Right ventricle myocardium superior (tissue), 1 donor: Measurements from ENCODE around the gene ENTPD8. TPM values are rescaled to one million over a fixed set of nuclear protein-coding genes. Genes with fewer than 3 reads are reported as not detected.

ENCODE experiments used
- ATAC-seq: fragments of 200-7000 bp; cut with Tn5 transposase; one replicate; pipeline ENCODE4 v1.9.1; 2020; ENCODE audit warnings: mild to moderate bottlenecking; ENCODE audit not compliant: poor library complexity
- DNase-seq: peaks from one replicate; pipeline ENCODE4 v3.0.0-alpha.2; 2020
- intact Hi-C: fragments of 100-400 bp; cut with DNase I; formaldehyde crosslinking; loops from one replicate; pipeline ENCODE4 v1.11.2; 2022
- total RNA-seq: library from RNA; stranded (reverse); fragmentation: NEBNext Ultra II Directional; extraction: Animal tissue kit (Norgen Biotek cat#: 25700); gene quantifications from one replicate; pipeline ENCODE4 v1.2.1, GENCODE V29; 2021
- donor health status: DM: no; HTN: yes; CAD: no; lungs with severe emphysema.

Gene ENTPD8
- total RNA-seq, 1 donor from 2014 or later: not detected

DNA sequence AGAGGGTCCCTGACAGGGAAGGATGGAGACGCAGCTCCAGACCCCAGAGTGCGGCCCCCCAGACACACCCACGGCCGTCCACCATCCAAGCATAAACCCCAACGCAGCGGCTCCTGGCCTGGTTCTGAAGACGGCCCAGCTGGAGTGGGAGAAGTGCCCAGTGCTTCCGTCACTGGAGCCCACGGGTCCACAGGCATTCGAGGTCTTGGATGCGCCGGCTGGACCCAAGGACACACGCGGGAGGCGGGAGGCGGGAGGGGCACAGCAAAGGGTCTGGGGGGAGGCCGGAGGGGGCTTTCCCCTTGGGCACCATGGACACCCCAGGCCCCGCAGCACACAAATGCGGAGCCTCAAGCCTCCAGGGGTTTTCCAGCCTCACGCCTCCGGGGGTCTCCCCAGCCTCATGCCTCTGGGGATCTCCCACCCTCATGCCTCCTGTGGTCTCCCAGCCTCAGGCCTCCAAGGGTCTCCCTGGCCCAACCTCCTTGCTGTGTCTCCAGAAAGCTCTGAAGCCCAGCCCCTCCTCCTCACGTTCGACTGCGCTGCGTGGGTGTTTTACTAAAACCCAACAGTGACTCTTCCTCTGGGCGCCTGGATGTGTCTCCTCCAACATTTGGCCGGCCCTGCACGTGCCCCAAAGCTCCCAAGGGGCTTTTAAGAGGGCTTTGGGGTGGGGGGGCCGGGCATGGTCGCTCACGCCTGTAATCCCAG lies 33.4 kb downstream of the ENTPD8 start:
- DNase-seq (peak; percentile 81), ATAC-seq (peak; percentile 40)

DNA sequence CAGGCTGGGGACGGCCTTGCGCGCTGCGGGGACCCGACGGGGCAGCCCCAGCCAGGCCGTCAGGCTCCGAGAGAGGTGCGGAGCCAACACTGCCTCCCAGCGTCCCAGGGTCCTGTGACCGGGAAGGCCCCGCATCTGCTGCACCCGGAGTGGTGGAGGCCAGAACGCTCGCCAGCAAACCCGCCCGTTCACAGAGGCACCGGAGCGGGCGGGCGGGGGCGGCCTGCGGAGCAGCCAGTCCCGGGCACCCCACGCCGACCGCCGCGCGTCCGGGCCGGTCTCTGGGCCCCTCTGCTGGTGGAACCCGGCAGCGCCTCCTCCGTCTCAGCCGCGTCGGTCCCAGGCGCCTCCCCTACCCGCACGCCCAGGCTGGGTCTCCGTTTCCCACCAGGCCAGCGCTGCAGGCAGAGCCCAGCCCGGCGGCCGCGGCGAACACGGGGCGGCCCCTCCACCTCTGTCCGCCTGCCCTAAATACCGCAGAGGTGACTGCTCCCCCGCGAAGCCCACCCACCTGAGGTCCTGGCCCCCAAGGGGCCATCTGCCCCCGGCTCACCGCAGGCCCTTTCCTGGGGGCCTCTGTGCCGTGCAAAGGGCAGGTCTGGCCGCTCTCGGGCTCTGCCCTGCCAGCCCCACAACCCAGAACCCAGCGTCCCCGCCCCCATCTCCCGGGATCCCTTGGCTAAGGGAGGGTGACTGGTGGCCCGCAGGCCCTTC lies 34.1 kb downstream of the ENTPD8 start:
- peak; percentile 90 for ATAC-seq
- intact Hi-C loops: loop anchor here (5.0 kb wide), 1 partner anchor 110 kb away; no protein-coding TSS in a partner anchor
- peak; percentile 78 for DNase-seq

More for the DNA sequence above, 33.4 kb downstream of the ENTPD8 start:
- intact Hi-C loops: loop anchor here (5.0 kb wide), 1 partner anchor 110 kb away; no protein-coding TSS in a partner anchor

DNA sequence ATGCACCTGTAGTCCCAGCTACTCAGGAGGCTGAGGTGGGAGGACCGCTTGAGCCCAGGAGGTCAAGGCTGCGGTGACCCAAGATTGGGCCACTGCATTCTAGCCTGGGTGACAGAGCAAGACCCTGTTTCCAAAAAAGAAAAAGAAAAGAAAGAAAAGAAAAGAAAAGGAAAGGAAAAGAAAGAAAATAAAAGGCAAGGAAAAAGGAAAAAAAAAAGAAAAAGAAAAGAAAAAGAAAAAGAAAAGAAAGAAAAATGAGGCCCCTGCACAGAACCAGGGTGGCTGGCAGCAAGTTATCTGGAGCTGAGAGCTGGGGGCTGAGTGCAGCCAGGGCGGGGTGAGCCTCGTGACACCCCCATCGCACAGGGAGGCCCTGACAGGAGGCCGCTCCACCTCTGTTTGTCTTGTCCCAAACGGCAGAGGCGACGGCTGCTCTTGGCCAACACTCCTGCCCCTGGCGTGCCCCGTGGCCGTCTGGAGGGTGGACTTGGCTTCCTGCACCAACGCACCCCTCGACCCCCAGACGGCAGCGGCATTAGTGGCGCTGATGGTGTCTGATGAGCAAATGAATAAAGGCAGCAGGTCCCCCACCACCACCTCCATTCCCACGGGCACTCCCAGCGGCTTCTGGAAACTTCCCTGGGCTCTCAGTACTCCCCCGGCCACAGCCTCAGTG lies 34.9 kb downstream of the ENTPD8 start:
- peak; percentile 40 for DNase-seq
- intact Hi-C loops: loop anchor here (5.0 kb wide), 1 partner anchor 109 kb away; no protein-coding TSS in a partner anchor
- peak; percentile 3 for ATAC-seq

DNA sequence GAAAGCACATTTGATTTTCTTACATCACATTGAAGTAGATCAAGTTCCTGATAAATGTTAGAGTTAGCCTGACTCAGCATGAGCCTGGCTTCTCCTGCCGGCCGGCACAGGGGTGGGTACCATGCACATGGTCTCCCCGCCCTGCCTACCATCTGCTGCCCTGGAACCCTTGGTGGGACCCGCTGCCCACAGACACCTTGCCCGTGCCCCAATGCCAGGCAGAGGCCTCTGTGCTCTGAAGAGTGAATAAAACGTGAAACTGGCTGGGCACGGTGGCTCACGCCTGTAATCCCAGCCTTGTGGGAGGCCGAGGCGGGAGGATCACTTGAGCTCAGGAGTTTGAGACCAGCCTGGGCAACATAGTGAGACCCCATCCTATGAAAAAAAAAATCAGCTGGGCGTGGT lies 35.5 kb downstream of the ENTPD8 start:
- no peak for ATAC-seq
- DNase-seq: no peak
- intact Hi-C loops: loop anchor here (5.0 kb wide), 1 partner anchor 108 kb away; no protein-coding TSS in a partner anchor

DNA sequence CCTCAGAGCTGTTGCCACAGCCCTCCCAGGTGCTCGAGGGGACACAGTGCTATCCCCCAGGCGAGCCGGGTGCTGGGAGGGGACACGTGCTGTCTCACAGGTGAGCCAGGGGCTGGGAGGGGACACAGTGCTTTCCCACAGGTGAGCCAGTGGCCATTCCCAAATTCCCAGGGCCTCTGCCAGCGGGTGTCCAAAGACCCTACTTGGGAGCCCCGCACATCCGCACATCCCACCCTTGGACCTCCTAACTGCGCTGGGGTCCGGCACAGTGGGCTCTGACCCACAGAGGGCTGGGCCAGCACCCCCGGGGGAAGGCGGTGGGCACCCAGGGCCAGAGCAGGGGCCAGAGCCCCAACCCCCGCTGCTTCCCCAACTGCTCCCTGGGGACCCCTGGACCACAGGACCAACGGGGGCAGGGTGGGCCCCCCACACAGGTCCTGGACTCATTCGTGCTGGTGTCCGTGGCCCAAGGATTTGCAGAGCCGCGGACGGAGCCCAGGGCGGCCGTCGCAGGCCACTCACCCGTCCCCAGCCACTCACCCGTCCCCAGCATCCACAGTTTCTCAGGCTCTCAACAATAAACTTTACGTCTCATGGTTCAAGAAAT lies 36.1 kb downstream of the ENTPD8 start:
- intact Hi-C loops: loop anchor here (5.0 kb wide), 1 partner anchor 108 kb away; no protein-coding TSS in a partner anchor
- DNase-seq: no peak
- no peak for ATAC-seq

DNA sequence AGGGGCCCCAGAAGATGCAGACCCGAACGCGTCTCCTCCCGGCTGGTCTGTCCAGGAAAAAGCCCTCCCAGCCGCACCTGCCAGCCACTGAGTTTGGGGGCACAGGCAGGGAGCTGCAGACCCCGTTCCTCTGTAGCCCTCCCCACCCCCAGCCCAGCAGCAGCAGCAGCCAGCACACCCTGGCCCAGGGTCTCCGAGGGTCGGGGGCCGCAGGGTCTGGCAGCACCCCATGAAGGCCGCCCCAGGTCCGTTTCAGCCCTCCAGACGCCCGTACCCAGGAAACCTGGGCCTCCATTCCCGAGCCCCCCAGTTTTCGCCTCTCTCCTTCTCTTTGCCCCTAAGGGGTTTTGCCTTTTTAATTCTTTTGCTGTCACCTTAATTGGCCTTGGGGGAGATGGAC lies 37.9 kb downstream of the ENTPD8 start:
- intact Hi-C loops: no loop called here
- ATAC-seq (no peak), DNase-seq (no peak)

DNA sequence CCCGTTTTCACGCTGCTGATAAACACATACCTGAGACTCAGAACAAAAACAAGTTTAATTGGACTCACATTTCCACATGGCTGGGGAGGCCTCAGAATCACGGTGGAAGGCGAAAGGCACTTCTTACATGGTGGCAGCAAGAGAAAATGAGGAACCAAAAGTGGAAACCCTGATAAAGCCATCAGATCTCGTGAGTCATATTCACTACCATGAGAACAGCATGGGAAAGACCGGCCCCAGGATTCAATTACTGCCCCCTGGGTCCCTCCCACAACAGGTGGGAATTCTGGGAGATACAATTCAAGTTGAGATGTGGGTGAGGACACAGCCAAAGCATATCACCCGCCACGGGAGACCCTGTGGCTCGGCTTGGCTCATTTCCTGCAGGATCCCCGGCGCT lies 38.4 kb downstream of the ENTPD8 start:
- intact Hi-C loops: no loop called here
- no peak for DNase-seq

DNA sequence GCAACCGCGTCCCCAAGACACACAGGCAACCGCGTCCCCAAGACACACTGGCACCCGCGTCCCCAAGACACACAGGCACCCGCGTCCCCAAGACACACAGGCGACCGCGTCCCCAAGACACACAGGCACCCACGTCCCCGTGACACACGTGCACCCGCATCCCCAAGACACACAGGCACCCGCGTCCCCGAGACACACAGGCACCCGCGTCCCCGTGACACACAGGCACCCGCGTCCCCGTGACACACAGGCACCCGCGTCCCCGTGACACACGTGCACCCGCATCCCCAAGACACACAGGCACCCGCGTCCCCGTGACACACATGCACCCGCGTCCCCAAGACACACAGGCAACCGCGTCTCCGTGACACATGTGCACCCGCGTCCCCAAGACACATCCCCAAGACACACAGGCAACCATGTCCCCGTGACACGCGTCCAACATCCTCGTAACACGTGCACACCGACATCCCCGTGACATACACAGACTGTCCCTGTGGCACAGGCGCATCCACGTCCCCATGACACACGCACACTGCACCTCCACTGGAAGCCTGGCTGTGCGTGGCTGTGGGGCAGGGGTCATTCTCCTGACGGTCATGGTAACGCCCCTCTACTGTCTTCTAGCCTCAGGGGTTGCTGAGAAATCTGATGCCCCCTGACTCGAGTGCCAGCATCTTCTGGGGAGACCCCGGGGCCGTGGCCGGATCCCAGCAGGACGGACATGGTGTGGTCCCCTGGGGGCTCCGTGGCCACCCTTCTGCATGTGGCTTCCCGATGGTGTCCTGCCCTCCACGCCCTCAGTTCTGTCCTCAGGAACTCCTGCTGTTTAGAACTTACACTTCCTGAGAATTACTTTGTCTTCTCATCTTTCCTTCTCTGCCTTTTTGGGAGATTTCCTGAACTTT lies 42.3 kb downstream of the ENTPD8 start:
- intact Hi-C loops: no loop called here
- ATAC-seq (no peak), DNase-seq (peak; percentile 23)

More for the DNA sequence above, 38.4 kb downstream of the ENTPD8 start:
- no peak for ATAC-seq

DNA sequence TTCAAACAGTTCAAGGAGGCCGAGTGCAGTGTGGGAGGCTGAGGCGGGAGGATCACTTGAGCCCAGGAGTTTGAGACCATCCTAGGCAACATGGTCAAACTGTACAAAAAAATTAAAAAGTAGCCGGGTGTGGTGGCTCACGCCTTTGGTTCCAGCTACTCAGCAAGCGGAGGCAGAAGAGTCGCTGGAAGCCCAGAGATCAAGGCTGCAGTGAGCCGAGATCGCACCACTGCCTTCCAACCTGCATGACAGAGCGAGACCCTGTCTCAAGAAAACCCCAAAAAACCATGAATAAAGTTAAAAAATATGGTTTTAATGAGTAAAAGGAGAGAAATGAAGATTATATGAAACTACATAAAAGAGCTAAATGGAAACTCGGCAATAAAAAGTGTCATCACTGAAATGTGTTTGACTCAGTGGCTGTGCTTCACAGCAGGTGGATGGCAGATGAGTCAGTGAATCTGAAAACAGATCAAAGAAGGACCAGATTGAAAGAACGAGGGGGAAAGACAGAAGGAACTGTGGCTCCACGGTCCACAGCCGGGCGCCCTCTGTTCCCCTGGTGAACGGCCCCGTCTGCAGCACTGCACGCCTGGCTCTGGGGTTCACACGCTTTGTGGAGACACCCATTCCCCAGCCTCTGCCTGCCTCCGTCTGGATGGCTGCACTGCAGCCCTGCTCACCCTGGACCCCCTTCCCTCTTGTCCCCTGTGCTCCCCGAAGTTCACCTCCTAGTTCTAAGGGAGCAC lies 43.3 kb downstream of the ENTPD8 start:
- ATAC-seq (no peak), DNase-seq (peak; percentile 21)
- intact Hi-C loops: no loop called here

DNA sequence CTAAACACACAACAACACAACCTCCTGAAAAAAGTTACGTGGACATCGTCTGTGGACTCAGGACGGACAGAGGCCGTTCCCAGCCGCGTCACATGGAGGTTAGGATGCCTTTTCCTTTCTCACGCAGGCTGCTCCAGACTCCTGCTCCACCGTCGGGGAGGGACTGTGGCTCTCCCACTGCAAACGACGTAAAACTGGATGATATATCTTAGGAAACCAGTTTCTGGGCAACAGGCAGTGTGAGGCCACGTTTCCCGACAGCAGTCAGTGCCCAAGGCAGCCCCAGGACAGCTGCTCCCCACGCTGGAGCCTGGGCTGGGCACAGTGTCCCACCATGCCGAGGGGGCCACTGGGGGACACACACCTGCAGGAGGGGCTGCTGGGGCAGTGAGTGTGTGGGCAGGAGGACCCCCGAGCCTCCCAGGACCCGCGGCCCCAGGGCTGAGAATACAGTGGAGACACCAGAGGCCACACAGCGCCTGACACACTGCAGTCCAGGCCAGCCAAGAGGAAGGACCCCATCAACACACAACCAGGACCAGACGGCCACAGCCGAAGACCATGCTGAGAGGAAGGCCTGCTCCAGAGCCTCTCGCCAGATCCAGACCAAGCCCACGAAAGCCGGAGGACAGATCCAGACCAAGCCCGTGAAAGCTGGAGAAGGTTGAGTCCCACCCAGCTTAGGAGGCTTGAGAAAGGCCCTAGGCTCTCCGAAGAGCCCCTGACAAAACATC lies 44.4 kb downstream of the ENTPD8 start:
- DNase-seq (peak; percentile 8), ATAC-seq (no peak)
- intact Hi-C loops: no loop called here

DNA sequence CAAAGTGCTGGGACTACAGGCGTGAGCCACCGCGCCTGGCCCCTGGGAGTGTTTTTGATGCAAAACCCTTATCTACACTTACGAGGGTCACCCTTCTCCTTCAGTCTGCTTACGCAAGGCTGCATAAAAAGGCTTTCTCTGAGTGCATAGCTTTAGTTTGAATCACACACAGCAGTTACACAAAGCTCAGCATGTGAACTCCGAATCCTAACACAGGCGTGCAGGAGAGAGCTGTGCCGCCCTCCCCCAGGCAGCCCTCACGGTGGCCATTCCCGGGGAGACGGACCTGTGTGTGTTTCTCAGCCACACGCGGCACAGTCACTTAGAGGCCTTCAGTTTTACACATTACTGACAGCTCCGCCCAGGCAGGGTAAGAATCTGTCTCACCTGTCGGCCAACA lies 44.9 kb downstream of the ENTPD8 start:
- intact Hi-C loops: no loop called here
- DNase-seq: no peak

DNA sequence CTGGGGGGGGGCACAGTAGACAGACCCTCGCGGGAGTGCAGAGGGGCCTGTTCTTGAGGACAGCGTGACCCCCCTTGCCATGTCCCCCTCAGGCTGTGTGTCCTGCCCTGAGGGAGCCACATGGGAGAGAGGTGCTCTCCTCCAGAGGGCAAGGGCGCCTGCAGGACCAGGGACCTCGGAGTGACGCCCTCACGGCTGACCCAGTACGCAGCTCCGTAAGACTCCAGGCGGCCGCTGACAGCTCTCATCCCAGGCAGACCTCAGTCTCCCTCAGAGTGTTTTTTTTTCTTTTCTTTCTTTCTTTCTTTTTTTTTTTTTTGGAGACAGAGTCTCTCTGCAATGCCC lies 45.5 kb downstream of the ENTPD8 start:
- ATAC-seq (no peak), DNase-seq (no peak)
- intact Hi-C loops: no loop called here

More for the DNA sequence above, 44.9 kb downstream of the ENTPD8 start:
- no peak for ATAC-seq

DNA sequence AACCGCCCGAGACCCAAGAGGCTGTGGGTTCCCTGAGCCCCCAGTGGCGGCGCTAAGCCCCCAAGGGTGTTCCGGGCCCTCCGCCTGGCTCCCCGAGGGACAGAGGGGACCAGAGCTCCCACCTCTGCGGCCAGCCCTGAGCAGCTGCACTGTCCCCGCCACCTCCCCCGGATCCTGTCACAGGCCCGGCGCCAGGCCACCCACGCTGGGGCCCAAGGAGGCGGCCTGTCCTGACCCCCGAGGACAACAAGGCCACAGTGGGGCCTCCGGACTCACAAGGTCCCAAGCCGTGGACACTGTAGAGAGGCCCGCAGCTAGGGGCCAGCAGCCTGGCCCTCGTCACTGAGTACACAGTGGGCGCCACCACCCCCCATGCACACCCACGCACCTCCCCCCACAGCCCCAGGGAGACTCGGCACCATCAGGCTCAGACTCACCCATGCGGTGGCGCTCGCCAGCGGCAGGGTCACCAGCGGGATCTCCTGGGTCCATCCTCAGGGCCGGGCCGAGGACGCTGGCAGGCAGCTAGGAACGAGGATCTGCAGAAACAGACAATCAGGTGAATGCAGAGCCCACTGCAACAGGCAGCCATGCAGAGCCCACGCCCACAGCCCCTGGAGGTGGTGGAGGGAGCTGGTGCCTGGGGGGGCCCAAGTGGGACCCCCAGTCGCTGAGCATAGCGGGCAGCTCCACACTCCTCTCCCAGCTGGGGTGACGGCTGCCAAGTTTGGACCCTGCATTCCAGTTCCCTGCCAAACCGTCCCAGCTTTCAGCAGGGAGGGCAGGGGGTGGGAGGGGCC lies 46.1 kb downstream of the ENTPD8 start:
- ATAC-seq (no peak), DNase-seq (no peak)
- intact Hi-C loops: no loop called here

DNA sequence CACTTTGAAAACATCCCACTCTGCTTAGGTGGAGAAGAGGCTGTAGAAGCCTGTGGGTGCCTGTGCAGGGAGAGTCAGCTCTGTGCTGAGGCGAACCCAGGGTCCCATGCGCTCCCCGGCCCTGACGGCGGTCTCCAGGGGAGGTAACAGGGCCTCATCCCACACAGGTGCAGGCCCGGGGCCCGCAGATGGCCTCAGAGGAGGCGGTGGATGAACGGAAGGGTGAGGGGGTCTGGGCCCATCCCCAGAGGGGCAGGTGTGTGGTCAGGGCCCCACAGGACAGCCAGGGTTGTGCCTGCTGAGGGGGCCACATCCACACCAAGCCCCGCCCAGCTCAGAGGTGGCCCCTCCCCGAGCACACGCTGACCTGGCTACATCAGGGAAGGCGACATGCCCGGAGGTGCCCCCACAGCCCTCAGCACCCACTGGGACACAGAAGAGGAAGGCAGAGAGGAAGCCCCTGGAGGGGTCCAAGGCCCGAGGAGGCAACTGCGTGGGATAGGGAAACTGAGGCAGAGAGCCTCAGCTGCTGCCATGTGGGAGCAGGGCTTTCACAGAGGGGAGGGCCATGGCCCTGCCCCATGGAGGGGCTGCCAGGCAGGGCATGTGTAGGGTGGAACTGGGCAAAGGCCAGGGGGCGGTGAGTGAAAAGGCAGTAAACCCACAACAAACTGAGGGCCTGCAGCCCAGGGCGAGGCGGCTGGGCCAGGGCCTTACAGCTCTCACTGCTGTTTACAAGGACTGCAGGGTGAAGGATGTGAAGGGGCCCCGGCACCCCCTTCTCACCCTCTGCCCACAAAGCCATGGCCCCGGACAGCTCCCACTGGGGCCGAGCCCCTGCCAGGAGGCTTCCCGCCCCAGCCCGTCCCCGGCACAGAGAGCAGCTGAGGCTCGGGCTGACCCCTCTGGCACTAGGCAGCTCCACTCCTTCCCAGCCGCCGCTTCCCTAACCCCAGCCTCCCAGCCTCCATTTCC lies 47.7 kb downstream of the ENTPD8 start:
- intact Hi-C loops: no loop called here
- ATAC-seq: no peak
- DNase-seq: no peak
